Measurements from ENCODE around the gene SBNO1. TPM values are rescaled to one million over a fixed set of nuclear protein-coding genes. Genes with fewer than 3 reads are reported as not detected.

SBNO1 gene
- total and polyA plus RNA-seq, 2 donors (not counting 1 experiment from before 2014, with no cell fraction given) = 5.9 to 47.5 TPM

DNA sequence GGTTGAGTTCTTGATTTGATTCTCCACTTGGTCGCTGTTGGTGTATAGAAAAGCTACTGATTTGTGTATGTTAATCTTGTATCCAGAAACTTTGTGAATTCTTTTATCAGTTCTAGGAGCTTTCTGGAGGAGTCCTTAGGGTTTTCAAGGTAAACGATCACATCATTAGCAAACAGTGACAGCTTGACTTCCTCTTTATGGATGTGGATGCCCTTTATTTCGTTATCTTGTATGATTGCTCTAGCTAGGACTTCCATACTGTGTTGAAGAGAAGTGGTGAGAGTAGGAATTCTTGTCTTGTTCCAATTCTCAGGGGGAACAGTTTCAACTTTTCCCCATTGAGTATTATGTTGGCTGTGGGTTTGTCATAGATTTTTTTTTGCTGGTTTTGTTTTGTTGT is 119.0 kb downstream of the SBNO1 start:
- ATAC-seq (ENCODE audit: low read depth) (no peak), DNase-seq (no peak)
- H3K4me1 Mint-ChIP-seq = peaks cover 46% of the 10 kb centered on the region
- ChIA-PET CTCF (interaction anchor here (1.4 kb wide), 1 partner anchor 9 kb away, joined by 4 read pairs; no protein-coding TSS in a partner anchor), POLR2A (interaction anchor here (0.6 to 0.9 kb wide), 2 partner anchors 113 to 138 kb away, joined by 3 to 7 read pairs; partner anchors contain the start of gene KMT5A)
- H3K4me2 ChIP-seq (replicated peaks; ENCODE audit: low read depth, low read length, poor library complexity, severe bottlenecking) = no peak overlapping the region
- peaks cover 0 to 20% of the 10 kb centered on the region in 2 experiments for H3K36me3 ChIP-seq (replicated peaks in 1 of 2; ENCODE audit: control extremely low read depth in 1 of 2, control insufficient read depth in 1 of 2, extremely low read depth in 1 of 2, insufficient read depth in 2 of 2, low read length in 1 of 2)
- intact Hi-C loops (cut with micrococcal nuclease) = no loop called here
- no peaks in the 10 kb centered on the region for H3K9me3 Mint-ChIP-seq (ENCODE audit: insufficient read depth)
- no peaks in the 10 kb centered on the region for H3K27me3 Mint-ChIP-seq
- H3K27ac Mint-ChIP-seq = peak overlapping the region; percentile 59
- no peak overlapping the region for H3K9ac ChIP-seq (ENCODE audit: low read length)
- peaks cover 11 to 14% of the 10 kb centered on the region in 2 donors for H3K4me1 ChIP-seq (ENCODE audit: control insufficient read depth in 2 of 2, insufficient read depth in 2 of 2, low read length in 2 of 2)
- H3K27me3 ChIP-seq (replicated peaks in 1 of 4; ENCODE audit: control extremely low read depth in 1 of 4, control insufficient read depth in 3 of 4, insufficient read depth in 4 of 4, low read length in 3 of 4) = no peaks in the 10 kb centered on the region
- no peak overlapping the region for H3K4me3 Mint-ChIP-seq
- H3K79me2 ChIP-seq (ENCODE audit: control insufficient read depth, insufficient read depth, low read length) = peaks cover 93% of the 10 kb centered on the region
- peaks cover 78% of the 10 kb centered on the region for H4K20me1 ChIP-seq (ENCODE audit: control insufficient read depth, insufficient read depth, low read length, poor library complexity, severe bottlenecking)
- 100% methylated on average over 1 of the region's 3 CpGs for WGBS (ENCODE audit: insufficient coverage)
- H3K9me3 ChIP-seq (ENCODE audit: control extremely low read depth in 1 of 3, control insufficient read depth in 2 of 3, insufficient read depth in 1 of 3, low read length in 2 of 3) = peaks cover 0 to 4% (median 0%) of the 10 kb centered on the region in 3 donors
- peak overlapping the region in 1 of 2 donors; percentile 41 for H3K27ac ChIP-seq (ENCODE audit: low read length in 2 of 2)
- TF ChIP-seq EZH2 (IDR thresholded peaks at IDR 0.05; ENCODE audit: borderline replicate concordance, insufficient read depth, low read depth, low read length, poor library complexity, severe bottlenecking) = no peak
- TF ChIP-seq, protein P1, sequence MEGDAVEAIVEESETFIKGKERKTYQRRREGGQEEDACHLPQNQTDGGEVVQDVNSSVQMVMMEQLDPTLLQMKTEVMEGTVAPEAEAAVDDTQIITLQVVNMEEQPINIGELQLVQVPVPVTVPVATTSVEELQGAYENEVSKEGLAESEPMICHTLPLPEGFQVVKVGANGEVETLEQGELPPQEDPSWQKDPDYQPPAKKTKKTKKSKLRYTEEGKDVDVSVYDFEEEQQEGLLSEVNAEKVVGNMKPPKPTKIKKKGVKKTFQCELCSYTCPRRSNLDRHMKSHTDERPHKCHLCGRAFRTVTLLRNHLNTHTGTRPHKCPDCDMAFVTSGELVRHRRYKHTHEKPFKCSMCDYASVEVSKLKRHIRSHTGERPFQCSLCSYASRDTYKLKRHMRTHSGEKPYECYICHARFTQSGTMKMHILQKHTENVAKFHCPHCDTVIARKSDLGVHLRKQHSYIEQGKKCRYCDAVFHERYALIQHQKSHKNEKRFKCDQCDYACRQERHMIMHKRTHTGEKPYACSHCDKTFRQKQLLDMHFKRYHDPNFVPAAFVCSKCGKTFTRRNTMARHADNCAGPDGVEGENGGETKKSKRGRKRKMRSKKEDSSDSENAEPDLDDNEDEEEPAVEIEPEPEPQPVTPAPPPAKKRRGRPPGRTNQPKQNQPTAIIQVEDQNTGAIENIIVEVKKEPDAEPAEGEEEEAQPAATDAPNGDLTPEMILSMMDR (IDR thresholded peaks at IDR 0.05) = no peak
- H3K4me3 ChIP-seq (ENCODE audit: control extremely low read depth in 1 of 5, extremely low read depth in 1 of 5, insufficient read depth in 1 of 5, low read depth in 2 of 5, low read length in 4 of 5) = no peak overlapping the region
- no peak overlapping the region for H2AFZ ChIP-seq (ENCODE audit: insufficient read depth, low read depth, low read length, poor library complexity, severe bottlenecking)

DNA sequence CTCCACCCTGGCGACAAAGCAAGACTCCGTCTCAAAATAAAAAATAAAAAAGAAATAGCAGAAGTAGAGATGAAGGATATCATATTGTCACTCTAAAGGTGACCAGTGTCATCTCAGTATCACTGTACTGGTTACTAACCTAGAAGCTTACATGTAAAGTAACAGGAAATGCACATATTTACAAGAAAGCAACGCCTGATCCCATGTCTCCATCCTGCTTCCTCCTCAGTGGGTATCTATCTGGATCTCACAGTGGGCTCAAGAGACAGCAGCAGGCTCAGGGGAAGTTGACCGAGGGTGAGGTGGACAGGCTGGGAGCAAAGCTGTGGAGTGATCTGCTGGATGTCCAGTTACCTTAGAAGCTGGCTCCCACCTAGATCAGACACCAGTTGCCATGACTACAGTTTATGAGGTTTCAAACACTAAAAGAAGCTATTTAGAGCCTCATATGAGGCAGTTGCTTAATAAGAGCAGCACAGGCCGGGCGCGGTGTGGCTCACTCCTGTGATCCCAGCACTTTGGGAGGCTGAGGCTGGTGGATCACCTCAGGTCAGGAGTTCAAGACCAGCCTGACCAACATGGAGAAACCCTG is 120.9 kb downstream of the SBNO1 start:
- no peak for DNase-seq
- peaks cover 76% of the 10 kb centered on the region for H4K20me1 ChIP-seq (ENCODE audit: control insufficient read depth, insufficient read depth, low read length, poor library complexity, severe bottlenecking)
- WGBS (ENCODE audit: insufficient coverage) = 92% methylated on average over 4 of the region's 7 CpGs
- ATAC-seq (ENCODE audit: low read depth) = no peak
- peaks cover 11 to 13% of the 10 kb centered on the region in 2 donors for H3K4me1 ChIP-seq (ENCODE audit: control insufficient read depth in 2 of 2, insufficient read depth in 2 of 2, low read length in 2 of 2)
- no peak overlapping the region for H2AFZ ChIP-seq (ENCODE audit: insufficient read depth, low read depth, low read length, poor library complexity, severe bottlenecking)
- CTCF ChIA-PET = interaction anchor here (8.0 kb wide), 1 partner anchor 200 kb away, joined by 212 read pairs; no protein-coding TSS in a partner anchor
- H3K79me2 ChIP-seq (ENCODE audit: control insufficient read depth, insufficient read depth, low read length) = peaks cover 90% of the 10 kb centered on the region
- intact Hi-C loops (cut with micrococcal nuclease) = no loop called here
- TF ChIP-seq EZH2 (IDR thresholded peaks at IDR 0.05; ENCODE audit: borderline replicate concordance, insufficient read depth, low read depth, low read length, poor library complexity, severe bottlenecking) = no peak
- TF ChIP-seq, protein P1 (IDR thresholded peaks at IDR 0.05) = no peak
- no peaks in the 10 kb centered on the region for H3K27me3 Mint-ChIP-seq
- H3K4me1 Mint-ChIP-seq = peaks cover 41% of the 10 kb centered on the region
- peak overlapping the region; percentile 6 for H3K27ac Mint-ChIP-seq
- POLR2A ChIA-PET = no interaction called here
- peaks cover 0 to 20% of the 10 kb centered on the region in 2 experiments for H3K36me3 ChIP-seq (replicated peaks in 1 of 2; ENCODE audit: control extremely low read depth in 1 of 2, control insufficient read depth in 1 of 2, extremely low read depth in 1 of 2, insufficient read depth in 2 of 2, low read length in 1 of 2)
- no peak overlapping the region for H3K4me3 Mint-ChIP-seq
- H3K9me3 ChIP-seq (ENCODE audit: control extremely low read depth in 1 of 3, control insufficient read depth in 2 of 3, insufficient read depth in 1 of 3, low read length in 2 of 3) = peaks cover 0 to 4% (median 0%) of the 10 kb centered on the region in 3 donors
- no peak overlapping the region for H3K4me2 ChIP-seq (replicated peaks; ENCODE audit: low read depth, low read length, poor library complexity, severe bottlenecking)
- no peak overlapping the region for H3K4me3 ChIP-seq (ENCODE audit: control extremely low read depth in 1 of 5, extremely low read depth in 1 of 5, insufficient read depth in 1 of 5, low read depth in 2 of 5, low read length in 4 of 5)
- no peaks in the 10 kb centered on the region for H3K27me3 ChIP-seq (replicated peaks in 1 of 4; ENCODE audit: control extremely low read depth in 1 of 4, control insufficient read depth in 3 of 4, insufficient read depth in 4 of 4, low read length in 3 of 4)
- H3K9me3 Mint-ChIP-seq (ENCODE audit: insufficient read depth) = no peaks in the 10 kb centered on the region
- H3K27ac ChIP-seq (ENCODE audit: low read length in 2 of 2) = no peak overlapping the region
- no peak overlapping the region for H3K9ac ChIP-seq (ENCODE audit: low read length)
